ENCODE results near the gene RPS6KA6. TPM values are rescaled to one million over a fixed set of nuclear protein-coding genes. Genes with fewer than 3 reads are reported as not detected.

The RPS6KA6 gene
- total and polyA plus RNA-seq, 2 of the 13 experiments (the other 11 are each of a cell fraction or from before 2014, with no cell fraction given): not detected

GRCh38 chrX:84174348-84174747, 13.7 kb downstream of the RPS6KA6 start:
- H3K27ac ChIP-seq (ENCODE audit: extremely low read length, insufficient read depth, low read length): no peak overlapping the region
- WGBS (ENCODE audit: low lambda C conversion rate): 9% methylated on average over 2 of the region's 2 CpGs
- no peak overlapping the region for H3K9ac ChIP-seq (ENCODE audit: insufficient read depth, low read depth, low read length)
- in situ Hi-C loops (cut with HindIII; ENCODE audit: extremely low pct_ligation_motif_present, low pct_unique_long_range_greater_than_20kb) (no loop called here), intact Hi-C loops (cut with micrococcal nuclease; ENCODE audit: unreplicated experiment) (no loop called here)
- H3K4me1 ChIP-seq (ENCODE audit: insufficient read depth, low read length): no peaks in the 10 kb centered on the region
- H3K36me3 ChIP-seq (replicated peaks in 1 of 2; ENCODE audit: control insufficient read depth in 1 of 2, insufficient read depth in 2 of 2, low read length in 2 of 2): no peaks in the 10 kb centered on the region
- no TSS peak for BruUV-seq (replicated peaks)
- H3K27me3 ChIP-seq (ENCODE audit: control insufficient read depth in 1 of 2, insufficient read depth in 2 of 2, low read length in 2 of 2): no peaks in the 10 kb centered on the region
- no peaks in the 10 kb centered on the region for H3K79me2 ChIP-seq (ENCODE audit: insufficient read depth, low read length)
- CTCF ChIA-PET (ENCODE audit: low intra/inter-chr PET ratio, low total read pairs): no interaction called here
- H4K20me1 ChIP-seq (ENCODE audit: insufficient read depth, low read length): no peaks in the 10 kb centered on the region
- FAIRE-seq: no peak
- TF ChIP-seq REL (CRISPR knock-in tag; conservative IDR thresholded peaks at IDR 0.05) (no peak), U2AF2 (IDR thresholded peaks at IDR 0.05; ENCODE audit: low read depth, low read length) (no peak), ZNF609 (CRISPR knock-in tag; IDR thresholded peaks at IDR 0.05; ENCODE audit: borderline replicate concordance) (no peak), ATF7 (IDR thresholded peaks at IDR 0.05) (no peak), ATF7 (CRISPR knock-in tag; IDR thresholded peaks at IDR 0.05) (no peak), FOSL2 (CRISPR knock-in tag; IDR thresholded peaks at IDR 0.05) (no peak), PREB (CRISPR knock-in tag; IDR thresholded peaks at IDR 0.05) (no peak), PHB2 (IDR thresholded peaks at IDR 0.05; ENCODE audit: partially characterized antibody) (no peak), TRIM24 (CRISPR knock-in tag; IDR thresholded peaks at IDR 0.05) (no peak)
- H3K4me2 ChIP-seq (ENCODE audit: low read depth, low read length): no peak overlapping the region
- no peak overlapping the region for H2AFZ ChIP-seq (ENCODE audit: low read length)
- H3K4me3 ChIP-seq (replicated peaks in 1 of 3; ENCODE audit: insufficient read depth in 1 of 3, low read depth in 2 of 3, low read length in 3 of 3): no peak overlapping the region
- DNase-seq (ENCODE audit: low spot score): no peak
- H3K9me3 ChIP-seq (ENCODE audit: low read length): no peaks in the 10 kb centered on the region
- POLR2A ChIA-PET: no interaction called here
- ATAC-seq: no peak
